ENCODE data around the gene RAI1.

RAI1 gene

GRCh38 chr17:17742133-17742621 lies 60.9 kb downstream of the RAI1 start:
- no peak for TF ChIP-seq CTCF (IDR thresholded peaks at IDR 0.05)

- TF ChIP-seq CTCF (IDR thresholded peaks at IDR 0.05), result no peak
Observed at GRCh38 chr17:17742688-17743390, 61.6 kb downstream of the RAI1 start.

- no peak for TF ChIP-seq CTCF (IDR thresholded peaks at IDR 0.05)
Observed at GRCh38 chr17:17743391-17744112, 62.3 kb downstream of the RAI1 start.

- no peak for TF ChIP-seq CTCF (IDR thresholded peaks at IDR 0.05)
Observed at GRCh38 chr17:17744116-17744515, 62.9 kb downstream of the RAI1 start.

GRCh38 chr17:17745476-17746455 lies 64.5 kb downstream of the RAI1 start:
- no peak for TF ChIP-seq CTCF (IDR thresholded peaks at IDR 0.05)

- TF ChIP-seq CTCF (IDR thresholded peaks at IDR 0.05), result no peak
Observed at GRCh38 chr17:17748179-17748578, 66.9 kb downstream of the RAI1 start.

GRCh38 chr17:17748604-17749003 lies 67.3 kb downstream of the RAI1 start:
- TF ChIP-seq CTCF (IDR thresholded peaks at IDR 0.05), result no peak

All from LNCAP (cell line).